H1 (cell line): Measurements from ENCODE around the gene ULBP1. TPM values are rescaled to one million over a fixed set of nuclear protein-coding genes. Genes with fewer than 3 reads are reported as not detected.
"Not testable (repeated sequence)": the region's sequence is repeated elsewhere in the genome, so short reads cannot be mapped to it uniquely, and the experiment has no call there.

Experiments
- CTCF ChIA-PET: fragments of 300-600 bp; sonication (Branson Sonifier 250); formaldehyde crosslinking; loops from one replicate; lab custom pipeline; 2021; ENCODE audit not compliant: partially characterized antibody; lab: Charles Lee
- POLR2A ChIA-PET: fragments of 300-600 bp; sonication (Branson Sonifier 250); formaldehyde crosslinking; loops from one replicate; lab custom pipeline; 2021; ENCODE audit warnings: inconsistent platforms; ENCODE audit not compliant: partially characterized antibody; lab: Charles Lee
- DNase-seq, 2 experiments: peaks; one replicate each; pipeline versions ENCODE4 v3.0.0 to v3.0.0-alpha.2; 2010 to 2022; ENCODE audit warnings: low spot score in 2 of 2, low read depth in 1 of 2, mixed read lengths in 1 of 2
- FAIRE-seq: peaks from 2 replicates; lab custom pipeline; 2011; peaks lifted over from hg19 to GRCh38; lab: Jason Lieb, UNC
- H2AFZ ChIP-seq: 2 replicates; pipeline ENCODE4 v1.8.1; 2012; ENCODE audit warnings: low read length, inconsistent platforms
- H2AK5ac ChIP-seq: 2 replicates; pipeline ENCODE4 v1.6.1; 2013; ENCODE audit warnings: low read depth, low read length
- H2BK120ac ChIP-seq: replicated peaks from 2 replicates; pipeline ENCODE3; 2013; ENCODE audit warnings: low read depth, low read length, inconsistent platforms
- H2BK12ac ChIP-seq: 2 replicates; pipeline ENCODE4 v1.6.1; 2013; ENCODE audit warnings: low read depth, low read length
- H2BK15ac ChIP-seq: 2 replicates; pipeline ENCODE4 v1.6.1; 2013; ENCODE audit warnings: low read length
- H2BK20ac ChIP-seq: 2 replicates; pipeline ENCODE4 v1.6.1; 2013; ENCODE audit warnings: low read length
- H2BK5ac ChIP-seq: 2 replicates; pipeline ENCODE4 v1.6.1; 2013; ENCODE audit warnings: low read depth, low read length
- H3K14ac ChIP-seq: 2 replicates; pipeline ENCODE4 v1.6.1; 2013; ENCODE audit warnings: inconsistent platforms; ENCODE audit not compliant: insufficient read length
- H3K18ac ChIP-seq: 2 replicates; pipeline ENCODE4 v1.6.1; 2013; ENCODE audit warnings: low read length; ENCODE audit errors: extremely low read depth
- H3K23ac ChIP-seq: 2 replicates; pipeline ENCODE4 v1.6.1; 2013; ENCODE audit warnings: inconsistent platforms; ENCODE audit not compliant: insufficient read length
- H3K23me2 ChIP-seq: 2 replicates; pipeline ENCODE4 v1.6.1; 2013; ENCODE audit warnings: low read depth, low read length
- H3K27ac ChIP-seq: 2 replicates; pipeline ENCODE4 v1.6.1; 2011; ENCODE audit warnings: low read depth, low read length, inconsistent platforms
- H3K27me3 ChIP-seq, 4 experiments: replicated peaks in 1 of 4; 1 replicate in 1 of 4; 2 replicates in 3 of 4; pipeline versions ENCODE4 v1.6.1 to v1.8.1; 2011 to 2013; ENCODE audit warnings: low read length in 3 of 4, mild to moderate bottlenecking in 3 of 4, inconsistent platforms in 2 of 4, mixed read lengths in 2 of 4, moderate library complexity in 1 of 4; ENCODE audit not compliant: control insufficient read depth in 3 of 4, insufficient read depth in 3 of 4; ENCODE audit errors: extremely low read depth in 1 of 4
- H3K36me3 ChIP-seq, 4 experiments: 2 replicates each; pipeline versions ENCODE4 v1.6.1 to v1.8.1; 2011 to 2013; ENCODE audit warnings: mild to moderate bottlenecking in 4 of 4, low read length in 3 of 4, moderate library complexity in 2 of 4, control low read depth in 1 of 4, inconsistent platforms in 1 of 4; ENCODE audit not compliant: insufficient read depth in 4 of 4, control insufficient read depth in 2 of 4
- H3K4ac ChIP-seq: replicated peaks from 2 replicates; pipeline ENCODE3; 2013; ENCODE audit warnings: low read length, low read depth, mixed read lengths, inconsistent platforms; ENCODE audit not compliant: insufficient read length
- H3K4me1 ChIP-seq, 4 experiments: replicated peaks in 1 of 4; 1 replicate in 1 of 4; 2 replicates in 3 of 4; pipeline versions ENCODE4 v1.6.1 to v1.8.1; 2011 to 2013; ENCODE audit warnings: low read length in 3 of 4, inconsistent platforms in 2 of 4, mixed read lengths in 1 of 4; ENCODE audit not compliant: insufficient read depth in 4 of 4, control insufficient read depth in 3 of 4
- H3K4me2 ChIP-seq, 2 experiments: 2 replicates each; pipeline versions ENCODE4 v1.6.1 to v1.8.1; 2011 to 2013; ENCODE audit warnings: low read depth in 2 of 2, low read length in 2 of 2, control low read depth in 1 of 2, inconsistent platforms in 1 of 2, mild to moderate bottlenecking in 1 of 2; ENCODE audit not compliant: insufficient read depth in 1 of 2
- H3K4me3 ChIP-seq, 4 experiments: fragments of 200-600, 300-600 bp in 1 of 4; sonication (generic), shearing (Covaris generic), sonication (Bioruptor Twin) in 1 of 4; 2 replicates each; pipeline versions ENCODE4 v1.5.1 to v1.8.1; 2011 to 2016; ENCODE audit warnings: low read length in 4 of 4, low read depth in 3 of 4, control low read depth in 2 of 4, inconsistent platforms in 2 of 4, mild to moderate bottlenecking in 2 of 4, mixed read lengths in 1 of 4, moderate library complexity in 1 of 4; ENCODE audit not compliant: insufficient read depth in 2 of 4; ENCODE audit errors: extremely low read depth in 1 of 4
- H3K56ac ChIP-seq: replicated peaks from 2 replicates; pipeline ENCODE3; 2013; ENCODE audit warnings: low read depth, mild to moderate bottlenecking, mixed read lengths, low read length, inconsistent platforms; ENCODE audit not compliant: insufficient read length
- H3K79me1 ChIP-seq: 2 replicates; pipeline ENCODE4 v1.6.1; 2013; ENCODE audit warnings: low read depth, low read length, control low read depth
- H3K79me2 ChIP-seq, 2 experiments: 2 replicates each; pipeline versions ENCODE4 v1.6.1 to v1.8.1; 2012 to 2013; ENCODE audit warnings: low read length in 2 of 2, mild to moderate bottlenecking in 2 of 2, inconsistent platforms in 1 of 2; ENCODE audit not compliant: insufficient read depth in 2 of 2, control insufficient read depth in 1 of 2
- H3K9ac ChIP-seq, 4 experiments: replicated peaks in 1 of 4; 1 replicate in 1 of 4; 2 replicates in 3 of 4; pipeline versions ENCODE4 v1.6.1 to v1.8.1; 2011 to 2013; ENCODE audit warnings: low read depth in 3 of 4, low read length in 3 of 4, control low read depth in 2 of 4, mild to moderate bottlenecking in 2 of 4, moderate library complexity in 2 of 4, inconsistent platforms in 1 of 4; ENCODE audit errors: extremely low read depth in 1 of 4
- H3K9me3 ChIP-seq, 2 experiments: 2 replicates each; pipeline versions ENCODE4 v1.6.1 to v1.8.1; 2012 to 2013; ENCODE audit warnings: mild to moderate bottlenecking in 2 of 2, moderate library complexity in 2 of 2, control low read depth in 1 of 2, inconsistent platforms in 1 of 2, low read depth in 1 of 2, low read length in 1 of 2, mixed read lengths in 1 of 2; ENCODE audit not compliant: insufficient read depth in 2 of 2
- H4K20me1 ChIP-seq, 2 experiments: replicated peaks in 1 of 2; 2 replicates each; pipeline versions ENCODE3 to v1.8.1; 2011 to 2013; ENCODE audit warnings: inconsistent platforms in 2 of 2, low read length in 2 of 2, mild to moderate bottlenecking in 1 of 2; ENCODE audit not compliant: insufficient read depth in 2 of 2, control insufficient read depth in 1 of 2
- H4K5ac ChIP-seq: 2 replicates; pipeline ENCODE4 v1.6.1; 2013; ENCODE audit warnings: low read length, low read depth, mixed read lengths, inconsistent platforms; ENCODE audit not compliant: insufficient read length
- H4K8ac ChIP-seq: 2 replicates; pipeline ENCODE4 v1.8.0; 2013; ENCODE audit warnings: mild to moderate bottlenecking, moderate library complexity, low read length, inconsistent platforms; ENCODE audit not compliant: insufficient read depth; ENCODE audit errors: extremely low read depth
- H4K91ac ChIP-seq: replicated peaks from 2 replicates; pipeline ENCODE3; 2013; ENCODE audit warnings: low read length, mixed read lengths, inconsistent platforms; ENCODE audit not compliant: insufficient read length
- EZH2 ChIP-seq: fragments of 200-600 bp; sonication (generic); IDR thresholded peaks from 2 replicates; pipeline ENCODE4 v1.7.1; 2012; ENCODE audit warnings: low read depth, mild to moderate bottlenecking, moderate library complexity, low read length, inconsistent platforms; ENCODE audit not compliant: severe bottlenecking
- SUZ12 ChIP-seq: fragments of 200-600 bp; sonication (generic); IDR thresholded peaks from 2 replicates; pipeline ENCODE4 v1.6.1; 2012; ENCODE audit warnings: mild to moderate bottlenecking, inconsistent platforms, low read length, moderate library complexity, mixed read lengths
- WGBS, 2 experiments: shearing (Covaris generic) in 1 of 2; methylation state at CpG; one replicate each; pipeline versions ENCODE4 v1.1.6 to v1.1.7; 2013 to 2015; ENCODE audit warnings: low lambda C conversion rate in 2 of 2, mixed read lengths in 2 of 2, inconsistent platforms in 1 of 2, low coverage in 1 of 2, missing lambda C conversion rate in 1 of 2; ENCODE audit not compliant: insufficient replicate concordance in 2 of 2, insufficient coverage in 1 of 2, insufficient read length in 1 of 2; ENCODE audit errors: extremely low coverage in 1 of 2, missing lambda C conversion rate in 1 of 2; 5-methylcytosine and 5-hydroxymethylcytosine counted together
- polyA plus RNA-seq, 7 experiments: library from polyadenylated mRNA; depleted of rRNA in 3 of 7; stranded (reverse) in 5 of 7; unstranded in 2 of 7; fragments of >200 nt in 5 of 7; fragments of 200-250 nt in 2 of 7; gene quantifications; 1 replicate in 5 of 7; 2 replicates in 1 of 7; 4 replicates in 1 of 7; pipeline versions ENCODE4 v1.2.1 to v1.2.3, GENCODE V29; 2011 to 2013; ENCODE audit warnings: missing spikeins in 2 of 7, mixed read lengths in 2 of 7
- total RNA-seq: library from RNA; stranded (reverse); fragmentation: NEBNext Ultra II Directional; extraction: Animal tissue kit (Norgen Biotek cat#: 25700); gene quantifications from 2 replicates; pipeline ENCODE4 v1.2.1, GENCODE V29; 2021

Gene ULBP1
- total and polyA plus RNA-seq, 2 of the 8 experiments (the other 6 are each of a cell fraction or from before 2014, with no cell fraction given), result 0.32 to 0.60 TPM

- H3K18ac ChIP-seq, result not testable (repeated sequence)
- TF ChIP-seq SUZ12 (peak; percentile 79), EZH2 (peak; percentile 76)
- TF ChIP-seq, all 59 proteins: peak for 2; not testable (repeated sequence) for 57
- H3K4me1 ChIP-seq, H3K9ac ChIP-seq, H4K8ac ChIP-seq, H2BK120ac ChIP-seq, H4K91ac ChIP-seq, H2AFZ ChIP-seq, H4K20me1 ChIP-seq, H3K14ac ChIP-seq, H3K27ac ChIP-seq, CTCF ChIA-PET, H3K36me3 ChIP-seq, H3K4ac ChIP-seq, H2BK5ac ChIP-seq, H3K4me3 ChIP-seq, H4K5ac ChIP-seq, FAIRE-seq, POLR2A ChIA-PET, H2AK5ac ChIP-seq, H2BK15ac ChIP-seq, H3K9me3 ChIP-seq, H3K56ac ChIP-seq, H2BK20ac ChIP-seq, H3K79me1 ChIP-seq, H3K79me2 ChIP-seq, H2BK12ac ChIP-seq, H3K23me2 ChIP-seq, H3K23ac ChIP-seq: not testable (repeated sequence)
- Histone ChIP-seq H3K4me2 (peak overlapping the region; percentile 42 to 53; a peak in 3 of 4 replicates), H3K27me3 (peaks cover 39 to 75% (median 54%) of the 10 kb centered on the region in 4 experiments)
- no CpG with 5 or more reads among the region's 50 CpGs for WGBS, 2 experiments
- peak in 1 of 2 experiments; percentile 60 for DNase-seq
Measured at GRCh38 chr6:150014623-150015280, 51.0 kb downstream of the ULBP1 start.
